ENCODE data around the gene GALNT9.

DNA sequence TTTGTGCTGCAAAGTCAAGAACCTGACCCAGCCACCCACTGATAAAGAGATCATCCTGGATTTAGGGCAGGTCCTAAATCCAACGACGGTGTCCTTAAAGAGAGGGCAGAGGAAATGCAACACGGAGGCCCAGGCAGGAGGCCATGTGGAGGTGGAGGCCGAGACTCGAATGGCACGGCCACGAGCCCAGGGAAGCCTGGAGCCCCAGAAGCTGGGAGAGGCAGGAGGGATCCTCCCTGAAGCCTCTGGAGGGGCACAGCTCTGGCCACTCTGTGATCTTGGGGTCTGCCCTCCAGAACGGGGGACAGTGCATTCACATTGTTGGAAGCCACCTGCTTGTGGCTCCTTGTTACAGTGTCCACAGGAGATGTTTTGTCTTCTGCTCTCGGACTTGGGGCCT, 63.0 kb downstream of the GALNT9 start:
- no peak for TF ChIP-seq EZH2 (IDR thresholded peaks at IDR 0.05; ENCODE audit: borderline replicate concordance, insufficient read depth, low read length, poor library complexity, severe bottlenecking)
- no peak for TF ChIP-seq POLR2AphosphoS5 (IDR thresholded peaks at IDR 0.05)
- TF ChIP-seq RAD21 (conservative IDR thresholded peaks at IDR 0.05) = no peak
- TF ChIP-seq, protein P1, sequence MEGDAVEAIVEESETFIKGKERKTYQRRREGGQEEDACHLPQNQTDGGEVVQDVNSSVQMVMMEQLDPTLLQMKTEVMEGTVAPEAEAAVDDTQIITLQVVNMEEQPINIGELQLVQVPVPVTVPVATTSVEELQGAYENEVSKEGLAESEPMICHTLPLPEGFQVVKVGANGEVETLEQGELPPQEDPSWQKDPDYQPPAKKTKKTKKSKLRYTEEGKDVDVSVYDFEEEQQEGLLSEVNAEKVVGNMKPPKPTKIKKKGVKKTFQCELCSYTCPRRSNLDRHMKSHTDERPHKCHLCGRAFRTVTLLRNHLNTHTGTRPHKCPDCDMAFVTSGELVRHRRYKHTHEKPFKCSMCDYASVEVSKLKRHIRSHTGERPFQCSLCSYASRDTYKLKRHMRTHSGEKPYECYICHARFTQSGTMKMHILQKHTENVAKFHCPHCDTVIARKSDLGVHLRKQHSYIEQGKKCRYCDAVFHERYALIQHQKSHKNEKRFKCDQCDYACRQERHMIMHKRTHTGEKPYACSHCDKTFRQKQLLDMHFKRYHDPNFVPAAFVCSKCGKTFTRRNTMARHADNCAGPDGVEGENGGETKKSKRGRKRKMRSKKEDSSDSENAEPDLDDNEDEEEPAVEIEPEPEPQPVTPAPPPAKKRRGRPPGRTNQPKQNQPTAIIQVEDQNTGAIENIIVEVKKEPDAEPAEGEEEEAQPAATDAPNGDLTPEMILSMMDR (IDR thresholded peaks at IDR 0.05; ENCODE audit: poor library complexity, severe bottlenecking) = no peak
- TF ChIP-seq SMC3 (conservative IDR thresholded peaks at IDR 0.05; ENCODE audit: poor library complexity) = no peak
- no peak for TF ChIP-seq EP300 (conservative IDR thresholded peaks at IDR 0.05; ENCODE audit: poor library complexity, severe bottlenecking)
